Stimulated activated naive CD8-positive, alpha-beta T cell treated with anti-CD3 and anti-CD28 coated beads, Interleukin-15, Interleukin-2, amounts not matched to agents 100 ng/mL and 50 ng/mL, for 24 hours (primary cell): ENCODE results near the gene ENO2.
"Not testable (repeated sequence)": the region's sequence is repeated elsewhere in the genome, so short reads cannot be mapped to it uniquely, and the experiment has no call there.

Experiments
- H3K27ac Mint-ChIP-seq: one replicate; pipeline ENCODE4 v1.8.0; 2021; ENCODE audit warnings: mild to moderate bottlenecking, mixed read lengths
- H3K27me3 Mint-ChIP-seq: one replicate; pipeline ENCODE4 v1.8.0; 2021; ENCODE audit warnings: mixed read lengths
- H3K36me3 Mint-ChIP-seq: one replicate; pipeline ENCODE4 v1.8.0; 2021; ENCODE audit warnings: low read depth, mixed read lengths
- H3K4me1 Mint-ChIP-seq: one replicate; pipeline ENCODE4 v1.8.0; 2021; ENCODE audit warnings: low read depth, mixed read lengths
- H3K4me3 Mint-ChIP-seq: one replicate; pipeline ENCODE4 v1.8.0; 2021; ENCODE audit warnings: mild to moderate bottlenecking, mixed read lengths
- H3K9me3 Mint-ChIP-seq: one replicate; pipeline ENCODE4 v1.8.0; 2021; ENCODE audit warnings: mixed read lengths

ENO2 gene

DNA sequence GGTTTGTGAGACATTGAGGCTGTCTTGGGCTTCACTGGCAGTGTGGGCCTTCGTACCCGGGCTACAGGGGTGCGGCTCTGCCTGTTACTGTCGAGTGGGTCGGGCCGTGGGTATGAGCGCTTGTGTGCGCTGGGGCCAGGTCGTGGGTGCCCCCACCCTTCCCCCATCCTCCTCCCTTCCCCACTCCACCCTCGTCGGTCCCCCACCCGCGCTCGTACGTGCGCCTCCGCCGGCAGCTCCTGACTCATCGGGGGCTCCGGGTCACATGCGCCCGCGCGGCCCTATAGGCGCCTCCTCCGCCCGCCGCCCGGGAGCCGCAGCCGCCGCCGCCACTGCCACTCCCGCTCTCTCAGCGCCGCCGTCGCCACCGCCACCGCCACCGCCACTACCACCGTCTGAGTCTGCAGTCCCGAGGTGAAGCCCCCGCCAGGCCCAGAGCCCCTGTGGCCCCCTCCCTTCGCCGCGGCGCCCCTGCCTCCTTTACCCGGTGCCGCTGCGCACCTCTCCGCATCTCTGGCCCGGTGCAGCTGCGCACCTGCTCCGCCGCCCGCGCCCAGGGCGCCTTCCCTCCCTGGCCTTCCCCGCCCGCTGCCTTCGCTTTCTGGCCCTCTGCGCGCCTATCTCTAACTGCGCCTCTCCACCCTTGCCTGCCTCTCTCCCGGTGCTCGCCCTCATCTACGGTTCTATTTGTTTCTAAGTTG lies at the start of gene ENO2:
Gene ENO2 (plus strand): TSS at position 335 of the 701 bp plus-strand sequence. CDS start 1,253 bp downstream, outside the sequence.
- peaks cover 19% of the 10 kb centered on the region for H3K36me3 Mint-ChIP-seq
- H3K27ac Mint-ChIP-seq, result peak within 1 kb of the TSS; percentile 91
- H3K4me1 Mint-ChIP-seq, result peaks cover 39% of the 10 kb centered on the region
- H3K4me3 Mint-ChIP-seq, result peak within 1 kb of the TSS; percentile 93
- peaks cover 3% of the 10 kb centered on the region for H3K27me3 Mint-ChIP-seq
- H3K9me3 Mint-ChIP-seq, result no peaks in the 10 kb centered on the region

DNA sequence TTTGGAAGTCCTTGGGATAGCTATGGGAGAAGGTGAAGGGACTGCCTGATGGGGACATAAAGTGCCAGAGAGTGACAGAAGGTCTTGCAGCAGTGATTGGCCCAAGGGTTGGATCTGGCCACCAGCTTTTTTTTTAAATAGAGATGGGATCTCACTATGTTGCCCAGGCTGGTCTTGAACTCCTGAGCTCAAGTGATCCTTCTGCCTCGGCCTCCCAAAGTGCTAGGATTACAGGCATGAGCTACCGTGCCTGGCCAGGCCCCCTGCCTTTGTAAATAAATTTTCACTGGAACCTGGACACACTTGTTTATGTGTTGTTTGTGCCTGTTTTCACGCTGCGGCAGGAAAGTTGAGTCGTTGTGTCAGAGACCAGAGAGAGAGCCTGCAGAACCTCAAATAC lies 49.1 kb upstream of the ENO2 start:
- Mint-ChIP-seq H3K4me1 (peaks cover 36% of the 10 kb centered on the region), H3K36me3 (peaks cover 72% of the 10 kb centered on the region)
- H3K9me3 Mint-ChIP-seq, H3K27me3 Mint-ChIP-seq, H3K4me3 Mint-ChIP-seq, H3K27ac Mint-ChIP-seq: not testable (repeated sequence)

DNA sequence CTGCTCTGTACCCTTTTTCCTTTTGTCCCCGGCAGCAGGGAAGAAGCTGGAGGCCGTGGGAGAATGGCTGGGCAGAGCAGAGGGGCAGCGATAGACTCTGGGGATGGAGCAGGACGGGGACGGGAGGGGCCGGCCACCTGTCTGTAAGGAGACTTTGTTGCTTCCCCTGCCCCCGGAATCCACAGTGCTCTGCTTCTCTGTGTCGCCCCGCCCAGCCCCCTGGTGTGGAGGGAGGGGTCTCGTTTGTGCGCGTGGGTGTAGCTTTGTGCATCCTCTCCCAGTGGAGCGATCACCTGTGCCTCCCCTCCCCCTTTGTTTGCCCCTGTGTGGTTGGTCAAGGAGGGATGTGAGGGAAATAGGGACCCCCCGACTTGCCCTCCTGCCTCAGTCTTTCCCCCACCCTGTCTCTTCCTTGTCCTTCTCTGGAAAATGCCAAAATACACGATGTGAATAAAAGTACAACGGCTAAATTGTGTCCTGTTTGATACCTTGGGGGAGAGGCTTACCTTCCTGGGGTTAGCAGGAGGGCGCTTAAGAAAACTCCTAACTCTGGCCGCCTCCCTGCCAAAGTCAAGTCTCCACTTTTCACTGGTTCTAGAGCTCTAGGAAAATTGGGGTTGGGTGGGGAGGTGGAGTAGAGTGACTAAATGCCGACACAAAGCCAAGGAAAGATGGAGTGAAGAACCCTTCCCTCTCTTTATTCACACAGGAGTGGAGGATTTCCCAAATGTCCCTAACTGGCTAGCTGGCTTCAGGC lies 48.0 kb upstream of the ENO2 start:
- H3K27ac Mint-ChIP-seq, result peak overlapping the region; percentile 99
- H3K36me3 Mint-ChIP-seq, result peaks cover 71% of the 10 kb centered on the region
- peaks cover 47% of the 10 kb centered on the region for H3K4me1 Mint-ChIP-seq
- no peaks in the 10 kb centered on the region for H3K27me3 Mint-ChIP-seq
- H3K9me3 Mint-ChIP-seq, result no peaks in the 10 kb centered on the region
- peak overlapping the region; percentile 94 for H3K4me3 Mint-ChIP-seq

DNA sequence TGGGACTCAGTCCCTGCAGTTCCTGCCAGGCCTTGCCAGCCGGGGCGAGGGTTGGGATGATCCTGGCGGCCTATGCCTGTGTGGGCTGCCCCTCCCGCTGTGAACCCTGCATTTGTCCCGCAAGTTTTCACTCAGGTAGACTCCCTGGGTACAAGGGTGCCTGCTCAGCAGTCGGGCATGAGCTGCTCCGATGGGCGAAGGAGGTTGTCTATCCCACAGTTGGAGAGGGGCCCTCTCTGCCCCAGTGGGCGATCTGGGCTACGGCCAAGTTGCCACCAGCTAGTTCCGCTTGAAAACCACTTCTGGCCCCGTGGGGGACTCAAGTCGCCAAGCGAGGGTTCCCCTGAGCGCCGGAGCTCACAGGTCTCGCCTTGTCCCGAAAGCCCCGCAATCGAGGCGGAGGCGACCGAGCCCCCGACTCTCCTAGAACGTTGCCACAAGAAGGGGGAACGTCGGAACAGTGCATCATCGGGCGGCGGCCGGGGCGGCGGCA lies 47.4 kb upstream of the ENO2 start:
- Mint-ChIP-seq H3K4me3 (peak overlapping the region; percentile 94), H3K27ac (peak overlapping the region; percentile 99), H3K36me3 (peaks cover 74% of the 10 kb centered on the region), H3K4me1 (peaks cover 53% of the 10 kb centered on the region), H3K27me3 (no peaks in the 10 kb centered on the region), H3K9me3 (no peaks in the 10 kb centered on the region)

DNA sequence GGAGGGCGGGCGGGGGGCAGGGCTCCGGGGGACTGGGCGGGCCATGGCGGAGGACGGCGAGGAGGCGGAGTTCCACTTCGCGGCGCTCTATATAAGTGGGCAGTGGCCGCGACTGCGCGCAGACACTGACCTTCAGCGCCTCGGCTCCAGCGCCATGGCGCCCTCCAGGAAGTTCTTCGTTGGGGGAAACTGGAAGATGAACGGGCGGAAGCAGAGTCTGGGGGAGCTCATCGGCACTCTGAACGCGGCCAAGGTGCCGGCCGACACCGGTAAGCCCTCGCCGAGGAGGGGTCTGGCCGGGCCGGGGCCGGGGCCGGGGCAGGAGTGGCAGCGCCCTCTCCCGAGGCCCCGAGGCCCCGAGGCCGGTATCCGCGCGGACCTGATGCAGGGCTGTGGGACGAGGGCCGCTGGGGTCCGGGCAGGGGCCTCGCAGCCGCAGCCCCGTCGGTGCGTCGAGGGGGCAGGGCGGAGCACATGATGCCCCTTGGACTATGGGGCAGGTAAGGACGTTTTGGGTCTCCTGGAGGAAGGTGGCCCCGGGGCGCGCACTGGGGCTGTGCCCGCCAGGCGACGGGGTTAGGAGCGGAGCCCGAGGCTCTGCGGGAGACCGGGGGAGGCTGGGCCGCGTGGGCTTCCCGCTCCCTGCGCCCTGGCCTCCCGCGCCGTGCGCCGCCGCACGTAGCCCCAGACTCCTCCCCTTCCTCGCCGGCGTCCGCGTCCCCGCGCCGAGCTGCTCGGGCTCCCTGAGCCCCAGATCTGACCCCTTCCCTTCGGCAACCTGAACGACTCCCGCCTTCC lies 46.8 kb upstream of the ENO2 start, which contains the start of gene TPI1:
Gene TPI1 (plus strand): TSS at position 119 of the 798 bp plus-strand sequence. CDS start 36 bp downstream, at position 155.
- Mint-ChIP-seq H3K4me3 (peak within 1 kb of the TSS; percentile 94), H3K4me1 (peaks cover 60% of the 10 kb centered on the region), H3K27me3 (no peaks in the 10 kb centered on the region), H3K36me3 (peaks cover 75% of the 10 kb centered on the region), H3K27ac (peak within 1 kb of the TSS; percentile 99), H3K9me3 (no peaks in the 10 kb centered on the region)

DNA sequence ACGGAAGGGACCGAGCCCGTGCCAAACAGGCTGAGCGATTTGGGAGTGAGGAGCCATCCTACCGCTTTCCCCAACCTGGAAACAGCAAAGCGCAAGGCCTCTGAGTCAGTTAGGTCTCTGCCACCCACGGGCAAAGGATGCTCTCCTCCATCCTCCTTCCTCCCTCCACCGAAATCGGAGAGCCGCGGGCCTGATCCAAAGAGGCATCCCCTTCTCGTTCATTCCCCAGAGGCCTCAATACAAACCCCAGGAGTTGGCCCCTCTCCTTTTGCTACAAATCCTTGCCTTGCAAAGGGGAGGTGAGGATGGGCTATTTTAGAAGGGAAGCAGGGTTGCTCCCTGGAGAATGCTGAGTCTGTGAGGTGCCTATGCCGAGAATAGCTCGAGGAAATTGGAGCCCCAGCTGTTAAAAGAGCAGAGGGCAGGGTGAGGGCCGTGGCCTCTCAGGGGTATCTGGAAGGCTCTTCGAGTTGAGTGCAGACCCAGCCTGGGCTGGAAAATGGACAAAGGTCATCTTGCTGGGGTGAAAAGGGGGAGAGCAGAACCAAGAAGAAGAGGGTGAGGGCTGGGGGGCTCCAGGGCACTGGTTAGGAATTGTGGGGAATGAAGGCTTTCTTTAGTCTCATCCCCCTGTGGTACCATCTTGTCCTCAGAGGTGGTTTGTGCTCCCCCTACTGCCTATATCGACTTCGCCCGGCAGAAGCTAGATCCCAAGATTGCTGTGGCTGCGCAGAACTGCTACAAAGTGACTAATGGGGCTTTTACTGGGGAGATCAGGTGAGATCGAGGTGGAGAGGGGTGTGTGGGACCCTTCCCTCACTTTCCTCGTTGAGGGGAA lies 46.0 kb upstream of the ENO2 start:
- peak overlapping the region; percentile 94 for H3K4me3 Mint-ChIP-seq
- peaks cover 71% of the 10 kb centered on the region for H3K36me3 Mint-ChIP-seq
- H3K4me1 Mint-ChIP-seq, result peaks cover 64% of the 10 kb centered on the region
- H3K9me3 Mint-ChIP-seq, result no peaks in the 10 kb centered on the region
- no peaks in the 10 kb centered on the region for H3K27me3 Mint-ChIP-seq
- peak overlapping the region; percentile 93 for H3K27ac Mint-ChIP-seq

DNA sequence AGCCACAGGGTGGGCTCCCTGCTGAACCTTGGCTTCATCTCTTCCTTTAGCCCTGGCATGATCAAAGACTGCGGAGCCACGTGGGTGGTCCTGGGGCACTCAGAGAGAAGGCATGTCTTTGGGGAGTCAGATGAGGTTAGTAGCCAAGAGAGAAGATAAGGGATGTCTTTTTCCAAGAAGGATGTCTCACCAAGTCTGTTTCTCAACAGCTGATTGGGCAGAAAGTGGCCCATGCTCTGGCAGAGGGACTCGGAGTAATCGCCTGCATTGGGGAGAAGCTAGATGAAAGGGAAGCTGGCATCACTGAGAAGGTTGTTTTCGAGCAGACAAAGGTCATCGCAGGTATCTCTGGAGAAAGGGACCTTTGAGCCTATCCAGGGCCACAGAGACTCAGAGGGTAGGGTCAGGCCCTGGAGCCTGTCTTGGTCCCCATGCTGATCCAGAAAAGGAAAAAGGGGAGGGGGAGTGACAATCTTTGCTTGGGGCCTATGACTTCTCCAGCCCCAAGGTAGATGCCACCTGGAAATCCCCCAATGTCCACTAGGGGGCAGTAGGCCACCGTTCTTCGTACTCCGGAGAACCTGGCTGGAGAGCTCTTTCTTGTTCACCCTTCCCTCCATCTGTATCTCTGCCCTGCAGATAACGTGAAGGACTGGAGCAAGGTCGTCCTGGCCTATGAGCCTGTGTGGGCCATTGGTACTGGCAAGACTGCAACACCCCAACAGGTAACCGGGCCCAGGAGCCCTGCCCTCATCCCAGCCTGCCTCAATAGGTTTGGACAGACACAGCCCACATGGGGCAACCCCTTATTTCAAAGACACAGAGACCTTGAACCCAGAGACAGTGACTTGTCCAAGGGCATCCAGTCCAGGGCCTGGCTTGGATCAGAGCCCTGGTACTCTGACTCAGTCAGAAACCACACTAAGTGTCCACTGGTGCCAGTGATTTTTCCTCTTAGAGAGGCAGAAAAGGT lies 45.0 kb upstream of the ENO2 start:
- Mint-ChIP-seq H3K9me3 (no peaks in the 10 kb centered on the region), H3K4me1 (peaks cover 70% of the 10 kb centered on the region), H3K36me3 (peaks cover 71% of the 10 kb centered on the region), H3K27me3 (no peaks in the 10 kb centered on the region), H3K27ac (peak overlapping the region; percentile 93), H3K4me3 (peak overlapping the region; percentile 94)

DNA sequence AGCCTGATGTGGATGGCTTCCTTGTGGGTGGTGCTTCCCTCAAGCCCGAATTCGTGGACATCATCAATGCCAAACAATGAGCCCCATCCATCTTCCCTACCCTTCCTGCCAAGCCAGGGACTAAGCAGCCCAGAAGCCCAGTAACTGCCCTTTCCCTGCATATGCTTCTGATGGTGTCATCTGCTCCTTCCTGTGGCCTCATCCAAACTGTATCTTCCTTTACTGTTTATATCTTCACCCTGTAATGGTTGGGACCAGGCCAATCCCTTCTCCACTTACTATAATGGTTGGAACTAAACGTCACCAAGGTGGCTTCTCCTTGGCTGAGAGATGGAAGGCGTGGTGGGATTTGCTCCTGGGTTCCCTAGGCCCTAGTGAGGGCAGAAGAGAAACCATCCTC lies 44.1 kb upstream of the ENO2 start:
- H3K27me3 Mint-ChIP-seq, H3K9me3 Mint-ChIP-seq: not testable (repeated sequence)
- Mint-ChIP-seq H3K4me3 (peak overlapping the region; percentile 94), H3K4me1 (peaks cover 70% of the 10 kb centered on the region), H3K36me3 (peaks cover 67% of the 10 kb centered on the region), H3K27ac (peak overlapping the region; percentile 93)

DNA sequence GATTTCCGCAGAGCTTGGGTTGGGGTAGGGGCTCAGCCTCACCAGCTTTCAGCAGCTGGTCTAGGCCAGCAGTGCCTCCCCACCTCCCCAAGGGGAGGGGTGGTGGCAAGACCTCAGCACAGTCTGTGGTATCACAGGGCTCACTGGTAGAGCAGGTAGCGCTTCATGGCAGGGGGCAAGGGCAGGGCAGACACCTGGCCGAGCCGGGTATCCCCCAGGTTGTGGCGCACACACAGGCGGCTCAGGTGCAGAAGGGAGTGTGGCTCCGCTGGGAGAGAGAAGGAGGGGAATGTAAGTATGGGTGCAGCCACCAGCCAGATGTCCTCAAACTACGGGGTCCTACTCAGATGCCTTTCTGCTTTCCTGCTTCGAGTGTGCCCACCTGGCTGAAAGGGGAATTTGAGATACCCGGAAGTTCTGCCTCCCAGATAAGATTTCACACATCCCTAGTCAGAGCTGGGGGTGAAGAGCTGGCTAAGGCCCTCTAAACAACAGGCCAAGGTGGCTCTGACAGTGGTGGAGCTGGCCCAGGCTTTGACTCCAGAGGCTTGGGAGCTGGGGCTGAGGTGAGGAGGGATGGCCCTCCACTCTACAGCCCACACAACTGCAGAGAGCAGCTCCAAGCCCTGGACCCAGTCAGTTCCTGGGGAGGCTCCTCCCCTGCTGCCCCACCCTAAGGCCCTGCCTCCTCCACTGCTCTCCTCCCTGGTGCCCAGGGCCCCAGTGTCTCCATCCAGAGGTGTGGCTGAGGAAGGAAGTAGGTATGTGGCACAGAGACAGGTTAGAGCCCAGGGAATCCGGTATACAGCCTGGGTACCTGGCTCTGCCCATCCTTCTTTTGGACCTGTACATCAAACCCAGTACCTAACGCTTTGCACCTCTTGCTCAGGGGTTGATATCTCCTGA lies 43.1 kb upstream of the ENO2 start:
- Mint-ChIP-seq H3K4me3 (peak overlapping the region; percentile 94), H3K9me3 (no peaks in the 10 kb centered on the region), H3K4me1 (peaks cover 69% of the 10 kb centered on the region), H3K36me3 (peaks cover 66% of the 10 kb centered on the region), H3K27me3 (no peaks in the 10 kb centered on the region), H3K27ac (peak overlapping the region; percentile 87)

DNA sequence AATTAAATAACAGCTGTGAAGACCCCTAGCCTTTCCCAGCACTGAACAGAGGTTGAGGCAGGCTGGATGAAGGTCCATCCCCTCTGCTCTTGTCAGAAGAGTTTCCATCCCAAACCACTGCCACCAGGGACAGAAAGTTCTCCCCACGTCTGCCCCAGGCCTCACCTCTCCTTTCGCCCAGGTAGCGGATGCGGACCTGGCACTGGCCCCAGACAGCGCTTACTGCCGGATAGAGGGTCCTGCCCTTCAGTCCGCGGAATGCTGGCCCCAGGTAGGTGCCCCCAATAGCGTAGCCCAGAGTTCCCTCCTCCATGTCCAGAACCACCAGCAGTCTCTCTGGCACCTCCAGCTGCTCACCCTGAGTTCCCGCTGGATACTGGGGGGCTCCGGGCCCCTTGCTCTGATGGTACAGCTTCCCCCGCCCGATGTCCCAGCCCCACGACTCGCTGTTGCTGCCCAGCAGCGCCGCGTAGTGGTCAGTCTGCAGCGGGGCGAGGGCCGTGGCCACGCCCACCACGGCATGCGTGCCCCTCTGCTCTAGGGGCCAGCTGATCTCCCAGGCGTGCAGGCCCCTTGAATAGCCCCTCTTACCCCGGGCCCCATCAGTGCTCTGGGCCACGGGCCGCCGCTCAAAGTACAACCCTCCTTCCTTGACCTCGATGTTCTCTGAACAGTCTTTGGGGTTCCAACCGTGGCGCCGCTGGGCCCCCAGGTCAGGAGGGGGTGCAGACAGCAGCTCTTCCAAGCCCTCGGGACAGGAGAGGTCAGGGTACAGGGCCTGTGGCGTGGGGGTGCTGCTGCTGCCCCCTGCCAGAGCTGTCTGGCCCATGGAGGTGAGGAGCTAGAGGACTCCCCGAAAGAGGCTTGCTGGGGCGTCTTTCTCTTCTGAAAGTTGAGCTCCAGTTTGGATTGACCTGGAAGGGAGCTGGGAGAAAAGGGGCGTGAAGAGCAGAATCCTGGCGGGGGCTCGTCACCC lies 42.0 kb upstream of the ENO2 start:
- no peaks in the 10 kb centered on the region for H3K27me3 Mint-ChIP-seq
- peaks cover 58% of the 10 kb centered on the region for H3K4me1 Mint-ChIP-seq
- H3K9me3 Mint-ChIP-seq, result no peaks in the 10 kb centered on the region
- H3K27ac Mint-ChIP-seq, result peak overlapping the region; percentile 87
- peak overlapping the region; percentile 94 for H3K4me3 Mint-ChIP-seq
- peaks cover 72% of the 10 kb centered on the region for H3K36me3 Mint-ChIP-seq

DNA sequence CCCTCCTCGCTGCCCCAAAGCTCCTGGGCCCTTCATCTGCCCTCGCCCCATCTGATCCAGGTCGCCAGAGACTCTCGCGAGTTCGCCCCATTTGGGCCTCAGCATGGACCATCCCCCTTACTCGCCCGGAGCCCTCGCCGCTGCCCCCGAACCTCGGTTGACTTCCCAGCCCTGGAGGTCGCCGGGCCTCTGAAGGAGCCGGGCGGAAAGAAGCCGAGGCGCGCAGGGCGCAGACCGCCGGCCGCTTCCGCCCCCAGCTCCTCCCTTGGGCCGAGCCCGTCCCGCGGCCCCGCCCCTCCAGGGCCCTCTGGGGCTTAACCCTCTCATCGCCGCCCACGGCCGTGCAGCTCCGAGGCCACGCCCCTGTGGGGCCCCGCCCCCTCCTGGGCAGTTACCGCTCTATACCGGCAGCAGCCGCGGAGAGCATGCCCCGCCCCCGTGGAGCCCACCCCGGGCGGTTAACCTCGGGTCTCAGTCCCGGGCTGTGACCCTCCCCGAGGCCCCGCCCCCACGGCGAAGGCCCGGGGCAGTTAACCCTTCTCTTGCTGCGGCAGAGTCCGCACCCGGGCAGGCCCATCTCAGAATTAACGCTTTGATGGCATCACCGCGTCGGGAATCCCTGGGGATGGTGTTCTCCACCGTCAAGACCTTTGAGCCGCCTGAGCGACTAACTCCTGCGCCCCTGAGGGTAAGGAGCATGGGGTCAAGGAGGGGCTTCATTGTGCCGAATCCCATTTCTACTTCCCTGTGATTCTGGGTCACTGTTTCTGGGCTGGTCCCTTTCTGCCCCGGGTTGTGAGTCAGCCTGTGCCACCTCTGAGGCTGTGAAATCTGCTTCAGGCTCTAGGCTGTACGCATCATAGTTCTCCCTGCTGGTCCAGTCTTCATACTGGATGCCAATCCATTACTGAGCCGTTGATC lies 41.0 kb upstream of the ENO2 start, which contains the start of gene SPSB2:
Gene SPSB2 (minus strand): TSS at position 210 of the 921 bp plus-strand sequence. CDS start 402 bp downstream, outside the sequence.
- peak within 1 kb of the TSS; percentile 87 for H3K27ac Mint-ChIP-seq
- H3K4me1 Mint-ChIP-seq, result peaks cover 53% of the 10 kb centered on the region
- peak within 1 kb of the TSS; percentile 94 for H3K4me3 Mint-ChIP-seq
- peaks cover 70% of the 10 kb centered on the region for H3K36me3 Mint-ChIP-seq
- H3K9me3 Mint-ChIP-seq, result no peaks in the 10 kb centered on the region
- no peaks in the 10 kb centered on the region for H3K27me3 Mint-ChIP-seq
